NCI-H748 treated with DMSO at 0.1 percent for 48 hours (cell line): ENCODE results near the gene INSIG1.

Experiments
- DNase-seq: peaks from one replicate; lab custom pipeline; 2025; lab: John Stamatoyannopoulos, UW

Gene INSIG1

DNA sequence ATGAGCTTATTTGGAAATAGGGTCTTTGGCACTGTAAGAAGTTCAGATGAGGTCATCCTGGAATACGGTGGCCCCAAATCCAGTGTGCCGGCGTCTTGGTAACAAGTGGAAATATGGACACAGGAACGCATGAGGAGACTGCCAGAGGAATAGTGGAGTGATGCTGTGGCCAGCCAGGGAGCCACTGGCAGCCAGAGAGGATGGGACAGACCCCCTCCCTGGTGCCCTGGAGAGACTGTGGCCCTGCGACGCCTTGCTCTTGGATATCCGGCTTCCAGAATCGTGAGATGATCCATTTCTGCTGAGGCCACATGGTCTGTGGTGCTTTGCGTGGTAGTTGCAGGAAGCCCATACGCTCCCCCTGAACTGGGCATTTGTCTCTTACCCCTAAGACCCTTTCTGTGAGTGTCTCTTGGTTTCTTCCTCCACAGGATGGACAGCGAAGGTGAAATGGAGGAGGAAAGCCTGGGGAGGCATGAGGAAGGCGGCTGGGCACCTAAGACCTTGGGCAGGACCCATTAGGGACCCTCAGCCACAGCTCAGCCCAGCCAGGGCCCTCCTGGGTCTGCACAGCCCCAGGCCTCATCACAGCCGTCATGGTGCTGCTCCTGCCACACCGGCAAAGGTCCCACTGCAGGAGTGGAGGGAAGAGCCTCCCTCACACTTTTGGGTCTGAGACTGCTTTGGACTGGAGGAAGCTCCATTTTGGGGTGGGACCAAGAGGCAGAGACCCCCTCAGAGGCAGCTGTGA is 53.6 kb downstream of the INSIG1 start:
- DNase-seq: no peak

DNA sequence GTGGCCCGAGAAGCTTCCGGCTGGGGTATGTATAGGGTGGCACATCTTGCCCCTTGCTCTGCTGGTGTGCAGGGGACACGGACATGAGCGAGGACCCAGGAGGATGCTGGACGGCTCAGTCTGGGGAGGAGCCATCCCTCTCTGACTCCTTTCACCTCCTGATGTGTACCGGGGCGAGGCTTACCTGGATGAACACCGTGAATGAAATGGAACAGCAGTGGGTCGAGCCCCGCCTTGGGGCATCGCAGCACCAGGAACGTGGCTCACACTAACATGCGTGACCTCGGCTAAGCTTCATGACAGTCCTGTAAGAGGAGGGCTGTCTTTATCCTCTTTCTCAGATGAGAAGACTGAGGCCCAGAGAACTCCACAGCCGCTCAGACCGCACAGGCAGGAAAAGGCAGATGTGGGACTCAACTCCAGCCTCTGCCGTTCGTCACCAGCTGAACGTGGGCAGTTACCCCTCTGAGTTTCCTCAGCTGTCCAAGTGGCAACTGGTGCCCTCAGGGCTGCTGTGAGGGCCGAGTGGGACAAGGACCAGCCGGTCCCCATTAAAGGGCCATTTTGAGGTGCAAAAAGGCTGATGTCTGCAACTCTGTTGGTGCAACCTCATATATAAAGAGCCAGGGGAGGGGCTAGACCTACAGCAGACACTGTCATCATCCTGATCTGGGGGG is 54.5 kb downstream of the INSIG1 start:
- DNase-seq: no peak

DNA sequence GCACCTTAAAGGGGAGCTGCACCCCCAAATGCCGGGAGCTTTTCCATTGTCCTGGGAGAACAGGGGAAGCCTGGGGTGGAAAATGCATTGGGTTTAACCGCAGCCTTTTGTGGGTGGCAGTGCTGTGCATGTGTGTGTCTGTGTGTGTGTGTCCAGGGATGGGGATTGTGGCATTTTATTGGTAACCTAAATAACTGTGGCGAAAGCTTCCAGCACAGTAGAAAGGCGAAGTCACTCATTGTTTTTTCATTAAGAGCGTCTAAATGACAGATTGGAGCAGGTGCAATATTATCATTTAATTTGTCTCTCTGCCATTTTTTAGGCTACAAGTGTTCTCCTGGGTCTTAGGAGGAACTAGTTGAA is 55.1 kb downstream of the INSIG1 start:
- DNase-seq: no peak

DNA sequence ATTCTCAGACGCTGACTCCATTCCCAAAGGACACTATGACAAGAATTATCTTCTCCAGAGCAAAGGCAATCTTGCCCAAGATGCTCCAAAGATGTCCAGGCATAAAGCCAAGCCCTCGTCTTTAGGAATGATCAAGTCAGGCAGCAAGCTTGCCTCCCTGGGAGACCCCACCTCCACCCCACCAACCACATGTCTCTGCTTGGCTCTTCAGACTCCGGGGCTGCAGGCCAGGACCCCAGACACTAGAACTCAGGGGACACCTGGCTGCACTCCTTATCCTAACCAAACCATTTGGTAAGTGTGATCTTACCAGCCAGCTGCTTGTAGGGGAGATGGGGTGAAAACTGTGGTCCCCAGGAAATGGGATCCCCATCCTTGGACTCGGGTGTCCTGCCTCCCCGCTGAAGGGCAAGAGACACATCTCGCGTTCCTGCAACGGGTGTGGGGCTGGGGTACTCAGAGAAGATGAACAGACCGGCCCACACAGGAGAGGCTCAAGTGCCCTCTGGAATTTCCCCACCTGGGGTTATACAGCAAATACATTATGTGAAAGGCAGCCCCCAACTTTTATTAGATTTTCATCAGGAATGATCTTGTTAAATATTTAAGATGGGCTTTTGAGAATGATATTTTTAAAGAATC is 55.7 kb downstream of the INSIG1 start:
- no peak for DNase-seq

DNA sequence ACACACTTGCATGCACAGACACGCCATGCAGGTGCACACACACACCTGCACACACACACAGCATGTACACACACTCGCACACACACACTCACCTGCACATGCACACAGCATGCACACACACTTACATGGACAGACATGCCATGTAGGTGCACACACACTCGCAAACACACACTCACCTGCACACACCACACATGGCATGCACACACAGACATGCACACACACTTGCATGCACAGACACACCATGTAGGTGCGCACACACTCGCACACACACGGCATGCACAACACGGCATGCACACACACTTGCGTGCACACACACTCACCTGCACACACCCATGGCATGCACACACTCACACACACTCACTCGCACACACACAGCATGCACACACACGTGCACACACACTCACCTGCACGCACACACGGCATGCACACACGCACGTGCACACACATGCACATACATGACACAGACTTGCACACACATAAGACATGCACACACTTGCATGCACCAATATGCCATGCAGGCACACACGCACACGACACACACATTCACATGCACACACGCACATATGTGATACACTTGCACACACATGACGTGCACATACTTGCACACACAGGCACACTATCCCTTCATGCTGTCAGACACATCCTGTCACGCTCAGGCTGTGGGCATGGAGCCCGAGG is 56.8 kb downstream of the INSIG1 start:
- no peak for DNase-seq

DNA sequence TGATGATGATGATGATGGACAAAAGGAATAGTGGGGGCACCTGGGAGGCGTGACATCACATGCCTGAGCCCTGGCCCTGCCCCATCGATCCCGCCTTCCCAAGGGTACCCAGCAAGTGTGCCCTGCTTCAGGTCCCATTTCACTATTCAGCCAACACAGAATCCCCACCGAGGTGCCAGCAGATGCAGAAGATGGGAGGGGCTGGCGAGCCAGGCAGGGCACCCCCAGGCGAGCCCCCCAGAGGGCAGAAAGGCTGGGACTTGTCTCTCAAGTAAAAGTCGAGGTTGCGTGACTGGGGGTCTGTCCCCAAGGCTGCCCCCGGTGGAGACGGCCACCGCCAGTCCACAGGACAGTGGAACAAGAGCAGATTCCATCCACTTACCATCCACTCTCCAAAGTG is 57.5 kb downstream of the INSIG1 start:
- DNase-seq: no peak

DNA sequence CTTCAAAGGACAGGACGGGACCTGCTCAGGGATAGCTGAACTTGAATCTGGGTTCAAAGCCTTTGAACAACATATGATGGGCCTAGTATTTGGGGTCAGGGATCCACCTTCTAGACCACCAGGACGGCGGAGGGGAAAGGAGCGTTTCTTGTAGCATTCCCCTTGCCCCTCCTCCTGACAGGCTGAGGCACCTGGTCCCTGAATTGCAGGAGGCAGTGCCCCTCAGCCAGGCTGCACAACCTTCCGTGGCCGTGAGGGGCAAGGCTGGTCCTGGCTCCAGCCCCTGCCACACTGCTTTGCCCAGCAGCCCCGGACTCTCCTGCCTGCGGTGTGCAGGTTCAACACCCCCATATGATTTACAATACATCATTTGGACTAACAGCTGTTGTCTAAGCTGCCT is 58.1 kb downstream of the INSIG1 start:
- DNase-seq: no peak

DNA sequence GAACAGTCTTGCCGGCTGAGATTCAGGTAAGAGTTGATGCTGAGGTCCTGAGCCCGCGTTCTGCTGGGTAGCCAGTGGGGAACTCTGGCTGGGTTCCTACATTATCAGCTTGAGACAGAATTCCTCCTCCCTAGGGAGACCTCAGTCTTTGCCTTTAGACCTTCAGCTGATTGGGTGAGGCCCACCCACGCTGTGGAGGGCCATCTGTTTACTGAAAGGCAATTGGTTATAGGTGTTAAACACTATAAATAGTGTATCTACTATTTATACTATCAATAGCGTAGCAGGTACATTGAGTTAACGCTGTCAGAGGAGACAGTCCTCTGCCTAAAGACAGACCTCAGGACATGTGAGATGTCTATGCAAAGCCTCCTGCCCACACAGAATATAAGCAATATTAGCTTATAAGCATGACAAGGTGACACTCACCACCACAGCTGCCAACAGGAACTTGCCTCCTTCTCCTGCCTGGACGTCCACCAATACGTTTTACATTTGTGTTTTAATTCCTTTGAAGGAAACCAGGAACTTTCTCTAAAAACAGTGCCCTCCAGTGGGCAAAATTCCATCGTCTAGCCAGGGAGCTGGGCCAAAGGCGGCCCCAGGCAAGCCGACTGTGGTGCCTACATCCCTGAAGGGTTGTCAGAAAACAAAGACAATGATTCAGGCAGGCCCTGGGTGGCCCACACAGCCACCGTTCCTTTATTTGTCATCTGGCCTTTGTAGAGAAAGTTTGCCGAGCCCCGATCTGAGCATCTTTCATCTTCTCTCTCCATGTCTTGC is 58.8 kb downstream of the INSIG1 start:
- peak; percentile 21 for DNase-seq

DNA sequence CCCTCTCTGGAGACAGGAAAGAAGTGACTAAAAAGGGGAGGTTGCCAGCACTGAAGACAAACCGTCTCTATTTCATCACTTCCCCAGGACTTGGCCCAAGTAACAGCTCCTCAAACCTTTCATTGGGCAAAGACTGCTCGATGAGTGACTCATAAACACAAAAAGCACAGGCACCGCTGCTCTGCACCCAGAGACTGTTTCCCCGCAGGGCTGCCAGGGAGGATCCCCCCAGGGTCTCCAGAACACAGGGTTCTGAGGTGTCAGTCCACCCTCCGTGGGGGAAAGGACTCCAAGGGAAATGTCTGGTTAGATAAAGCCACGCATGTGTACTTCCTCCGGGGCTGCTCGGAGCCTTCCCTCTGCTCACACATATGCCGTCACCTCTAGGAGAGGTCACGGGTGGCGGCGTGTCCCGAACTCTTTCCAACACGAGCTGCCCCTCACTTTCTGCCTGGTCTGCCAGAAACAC is 59.9 kb downstream of the INSIG1 start:
- DNase-seq: no peak

DNA sequence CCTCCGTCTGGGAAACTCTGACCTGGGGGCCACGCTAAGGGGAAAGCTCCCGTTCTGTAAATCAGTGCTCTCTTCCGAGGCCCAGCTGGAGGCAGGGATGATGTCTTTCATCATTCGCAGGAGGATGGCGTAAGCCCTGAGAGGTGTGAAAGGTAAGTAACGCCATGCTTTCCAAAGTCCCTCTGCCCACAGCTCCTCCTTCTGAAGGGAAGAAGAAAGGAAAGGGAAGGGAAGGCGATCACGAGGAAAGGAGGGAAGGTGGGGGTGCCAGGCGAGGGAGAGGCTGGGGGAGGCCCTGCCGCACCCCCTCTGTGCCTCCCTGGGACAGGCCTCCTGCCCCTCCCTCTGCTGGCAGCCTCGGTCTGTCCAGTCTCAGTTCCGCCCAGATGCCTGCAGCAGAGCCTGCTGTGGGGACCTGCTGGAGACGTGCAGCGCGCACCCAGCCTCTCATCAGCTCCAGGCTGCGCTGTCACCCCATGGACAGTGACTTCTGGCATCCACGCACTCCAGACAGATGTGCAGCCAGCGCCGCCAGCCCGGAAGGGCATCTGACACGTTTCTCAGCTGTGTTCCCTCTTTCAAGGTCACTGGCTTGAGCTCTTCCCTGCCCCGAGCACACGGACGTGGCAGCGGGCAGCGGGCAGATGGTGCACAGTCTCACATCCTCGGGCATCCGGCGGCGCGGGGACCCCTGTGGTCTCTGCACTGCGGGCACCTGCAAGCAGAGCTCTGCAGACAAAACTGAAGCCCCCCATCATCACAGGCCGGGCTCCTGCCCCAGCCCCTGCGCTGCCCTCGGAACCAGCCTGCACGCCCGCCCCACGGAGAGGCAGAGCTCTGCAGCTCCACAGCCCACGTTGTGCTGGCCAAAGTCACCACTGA is 60.6 kb downstream of the INSIG1 start:
- DNase-seq: no peak

DNA sequence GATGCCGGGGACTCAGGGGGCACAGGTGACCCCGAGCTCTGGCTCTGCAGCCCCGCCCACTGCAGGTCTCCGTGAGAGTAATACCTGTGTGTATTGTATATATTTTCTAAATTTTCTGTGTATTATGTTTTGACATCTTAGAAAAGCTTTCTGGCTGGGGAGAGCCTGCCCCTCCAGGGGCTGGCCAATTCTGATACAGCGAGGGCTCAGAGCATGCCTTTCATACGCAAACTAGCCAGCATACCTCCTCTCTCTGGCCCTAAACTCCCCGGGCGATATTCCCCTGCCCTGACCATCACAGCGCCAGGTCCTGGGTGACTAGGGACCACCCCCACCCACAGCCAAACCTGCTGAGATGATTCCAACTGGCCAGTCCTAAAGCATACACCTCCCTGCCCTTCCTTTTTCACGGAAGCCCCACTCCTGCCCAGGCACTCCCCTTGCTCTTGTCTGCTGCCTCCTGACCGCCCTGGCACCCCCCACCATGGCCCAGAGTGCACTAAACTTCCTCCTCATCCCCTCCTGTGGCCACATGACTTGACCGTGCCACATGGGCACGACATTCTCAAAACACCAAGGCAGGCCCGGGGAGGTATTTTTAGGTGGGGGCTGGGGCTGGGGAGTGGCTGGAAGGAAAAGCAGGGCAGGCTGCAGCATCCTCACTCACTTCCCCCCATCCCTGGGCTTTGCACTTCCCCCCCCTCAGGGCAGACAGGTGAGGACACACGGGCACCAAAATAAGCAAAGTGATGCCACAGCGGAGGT is 61.5 kb downstream of the INSIG1 start:
- DNase-seq: no peak
